Neural progenitor cell (in vitro differentiated cells): Measurements from ENCODE around the gene LRRC72. TPM values are rescaled to one million over a fixed set of nuclear protein-coding genes. Genes with fewer than 3 reads are reported as not detected.

Experiments used
- DNase-seq: peaks from one replicate; pipeline ENCODE4 v3.0.0-alpha.2; 2016; ENCODE audit warnings: low spot score
- H2AFZ ChIP-seq: fragments of 200-600 bp; sonication (generic); replicated peaks from 2 replicates; pipeline ENCODE4 v1.6.1; 2016; ENCODE audit warnings: antibody characterized with exemption
- H3F3A ChIP-seq: fragments of 200-600 bp; sonication (generic); 2 replicates; pipeline ENCODE4 v1.6.1; 2016; ENCODE audit warnings: antibody characterized with exemption, low read depth
- H3K27ac ChIP-seq: fragments of 200-600 bp; sonication (generic); 2 replicates; pipeline ENCODE4 v1.5.1; 2016; ENCODE audit warnings: mild to moderate bottlenecking
- H3K27me3 ChIP-seq: fragments of 200-600 bp; sonication (generic); 2 replicates; pipeline ENCODE4 v1.6.1; 2016; ENCODE audit warnings: mild to moderate bottlenecking, moderate library complexity
- H3K36me3 ChIP-seq: fragments of 200-600 bp; sonication (generic); 2 replicates; pipeline ENCODE4 v1.5.1; 2016
- H3K4me1 ChIP-seq: fragments of 200-600 bp; sonication (generic); 2 replicates; pipeline ENCODE4 v1.6.1; 2016; ENCODE audit warnings: mixed run types
- H3K4me2 ChIP-seq: fragments of 200-600 bp; sonication (generic); 2 replicates; pipeline ENCODE4 v1.6.1; 2016
- H3K4me3 ChIP-seq: fragments of 200-600 bp; sonication (generic); 2 replicates; pipeline ENCODE4 v1.5.1; 2016
- H3K79me2 ChIP-seq: fragments of 200-600 bp; sonication (generic); 2 replicates; pipeline ENCODE4 v1.6.1; 2016; ENCODE audit warnings: low read depth
- H3K9ac ChIP-seq: fragments of 200-600 bp; sonication (generic); 2 replicates; pipeline ENCODE4 v1.6.1; 2016
- H3K9me3 ChIP-seq: fragments of 200-600 bp; sonication (generic); 2 replicates; pipeline ENCODE4 v1.5.1; 2016; ENCODE audit warnings: low read depth
- H4K20me1 ChIP-seq: fragments of 200-600 bp; sonication (generic); 2 replicates; pipeline ENCODE4 v1.6.1; 2016; ENCODE audit warnings: low read depth
- H3K27ac Mint-ChIP-seq: 3 replicates; pipeline ENCODE4 v1.8.0; 2021; ENCODE audit warnings: mixed read lengths
- H3K27me3 Mint-ChIP-seq: 2 replicates; pipeline ENCODE4 v1.8.0; 2022; ENCODE audit warnings: low read depth, mild to moderate bottlenecking, inconsistent platforms, moderate library complexity, mixed read lengths; ENCODE audit not compliant: insufficient read depth
- H3K36me3 Mint-ChIP-seq: 3 replicates; pipeline ENCODE4 v1.8.0; 2021; ENCODE audit warnings: mixed read lengths
- H3K4me1 Mint-ChIP-seq: 3 replicates; pipeline ENCODE4 v1.8.0; 2021; ENCODE audit warnings: mixed read lengths
- H3K4me3 Mint-ChIP-seq: 3 replicates; pipeline ENCODE4 v1.8.0; 2021; ENCODE audit warnings: mild to moderate bottlenecking, moderate library complexity, mixed read lengths
- H3K9me3 Mint-ChIP-seq: 3 replicates; pipeline ENCODE4 v1.8.0; 2020; ENCODE audit warnings: mixed read lengths
- CTCF ChIP-seq: fragments of 200-600 bp; sonication (generic); IDR thresholded peaks from 2 replicates; pipeline ENCODE4 v1.5.1; 2017; ENCODE audit warnings: antibody characterized with exemption, mild to moderate bottlenecking
- EZH2 ChIP-seq: fragments of 200-600 bp; sonication (generic); IDR thresholded peaks from 2 replicates; pipeline ENCODE4 v1.6.1; 2017; ENCODE audit warnings: antibody characterized with exemption, mild to moderate bottlenecking, moderate library complexity
- EZH2phosphoT487 ChIP-seq: fragments of 200-600 bp; sonication (generic); IDR thresholded peaks from 2 replicates; pipeline ENCODE4 v1.6.1; 2017; ENCODE audit warnings: antibody characterized with exemption
- total RNA-seq: library from RNA; depleted of rRNA; stranded (reverse); fragments of >200 nt; gene quantifications from 2 replicates; pipeline ENCODE4 v1.2.3, GENCODE V29; 2015; ENCODE audit warnings: low replicate concordance

LRRC72 gene
- total RNA-seq, 1 donor from 2014 or later = not detected

DNA sequence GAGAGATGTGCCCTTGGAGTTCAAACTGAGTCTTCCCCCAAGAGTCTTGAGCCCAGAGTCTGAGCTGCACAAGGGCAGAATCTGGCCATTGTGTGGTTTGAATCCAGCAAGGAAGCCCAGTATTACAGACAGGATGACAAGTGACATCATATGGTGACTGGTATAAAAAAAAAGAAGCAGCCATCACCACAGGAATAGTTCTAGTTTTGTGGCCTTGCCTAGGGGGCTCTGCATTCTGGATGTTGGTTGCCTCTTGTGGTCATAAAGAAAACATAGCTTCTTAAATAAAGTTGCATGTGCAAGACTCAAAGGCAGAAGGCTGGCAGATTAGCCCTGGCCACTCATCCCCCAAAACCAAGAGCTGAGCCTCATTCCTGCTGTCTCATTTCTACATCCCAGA is 16.8 kb upstream of the LRRC72 start:
- H3K9ac ChIP-seq = no peak overlapping the region
- Mint-ChIP-seq H3K9me3 (no peaks in the 10 kb centered on the region), H3K27ac (no peak overlapping the region), H3K4me1 (no peaks in the 10 kb centered on the region), H3K27me3 (peaks cover 2% of the 10 kb centered on the region), H3K36me3 (no peaks in the 10 kb centered on the region), H3K4me3 (no peak overlapping the region)
- TF ChIP-seq EZH2 = no peak
- TF ChIP-seq EZH2phosphoT487 = no peak
- TF ChIP-seq CTCF = no peak
- H3K27me3 ChIP-seq = no peaks in the 10 kb centered on the region
- no peak overlapping the region for H3K4me3 ChIP-seq
- no peaks in the 10 kb centered on the region for H3F3A ChIP-seq
- H3K4me2 ChIP-seq = no peak overlapping the region
- H4K20me1 ChIP-seq = no peaks in the 10 kb centered on the region
- no peaks in the 10 kb centered on the region for H3K36me3 ChIP-seq
- no peaks in the 10 kb centered on the region for H3K79me2 ChIP-seq
- H3K9me3 ChIP-seq = no peaks in the 10 kb centered on the region
- DNase-seq = no peak
- H2AFZ ChIP-seq = no peak overlapping the region
- no peak overlapping the region for H3K27ac ChIP-seq
- H3K4me1 ChIP-seq = no peaks in the 10 kb centered on the region

DNA sequence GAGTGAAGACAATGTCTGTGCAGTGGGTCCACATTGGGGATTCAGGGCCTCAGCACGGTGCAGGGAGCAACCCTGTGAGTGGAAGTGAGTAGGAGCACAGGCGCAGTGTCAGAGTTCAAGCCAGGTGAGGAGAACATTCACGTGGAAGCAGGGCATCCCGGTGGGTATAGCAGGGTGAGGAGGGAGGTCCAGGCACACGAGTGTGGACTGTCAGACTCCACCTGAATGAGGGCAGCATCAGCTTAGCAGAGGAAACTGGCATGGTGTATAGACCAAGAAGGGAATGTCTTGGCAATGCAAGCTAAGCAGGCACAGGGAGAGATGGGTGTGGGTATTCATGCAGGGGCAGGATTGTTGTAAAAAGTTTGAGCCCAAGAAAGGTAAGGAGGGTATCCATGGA is 15.3 kb upstream of the LRRC72 start:
- H3K9me3 ChIP-seq = no peaks in the 10 kb centered on the region
- H3K36me3 ChIP-seq = no peaks in the 10 kb centered on the region
- no peak for TF ChIP-seq EZH2phosphoT487
- TF ChIP-seq CTCF = no peak
- TF ChIP-seq EZH2 = no peak
- no peaks in the 10 kb centered on the region for H3F3A ChIP-seq
- H4K20me1 ChIP-seq = no peaks in the 10 kb centered on the region
- Mint-ChIP-seq H3K9me3 (no peaks in the 10 kb centered on the region), H3K4me1 (no peaks in the 10 kb centered on the region), H3K27ac (peak overlapping the region; percentile 87), H3K27me3 (peaks cover 5% of the 10 kb centered on the region), H3K4me3 (no peak overlapping the region), H3K36me3 (no peaks in the 10 kb centered on the region)
- H3K4me1 ChIP-seq = no peaks in the 10 kb centered on the region
- H3K4me3 ChIP-seq = no peak overlapping the region
- DNase-seq = no peak
- H3K27me3 ChIP-seq = no peaks in the 10 kb centered on the region
- H3K9ac ChIP-seq = no peak overlapping the region
- no peaks in the 10 kb centered on the region for H3K79me2 ChIP-seq
- H3K27ac ChIP-seq = no peak overlapping the region
- no peak overlapping the region for H2AFZ ChIP-seq
- H3K4me2 ChIP-seq = no peak overlapping the region

DNA sequence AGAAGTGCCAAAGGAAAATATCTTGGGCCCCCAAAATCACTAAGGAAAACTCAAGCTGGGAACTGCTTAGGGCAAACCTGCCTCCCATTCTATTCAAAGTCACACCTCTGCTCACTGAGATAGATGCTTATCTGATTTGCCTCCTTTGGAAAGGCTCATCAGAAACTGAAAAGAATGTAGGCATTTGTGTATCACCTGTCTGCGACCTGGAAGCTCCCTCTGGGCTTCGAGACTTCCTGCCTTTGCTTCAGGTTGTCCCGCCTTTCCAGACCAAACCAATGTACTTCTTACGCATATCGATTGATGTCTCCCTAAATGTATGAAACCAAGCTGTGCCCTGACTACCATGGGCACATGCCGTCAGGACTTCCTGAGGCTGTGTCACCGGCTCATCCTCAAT is 14.5 kb upstream of the LRRC72 start:
- no peak overlapping the region for H3K4me2 ChIP-seq
- no peaks in the 10 kb centered on the region for H3F3A ChIP-seq
- no peaks in the 10 kb centered on the region for H4K20me1 ChIP-seq
- H3K27me3 ChIP-seq = no peaks in the 10 kb centered on the region
- TF ChIP-seq EZH2phosphoT487 = no peak
- no peak for TF ChIP-seq EZH2
- TF ChIP-seq CTCF = no peak
- no peak overlapping the region for H2AFZ ChIP-seq
- no peak overlapping the region for H3K4me3 ChIP-seq
- no peak overlapping the region for H3K9ac ChIP-seq
- Mint-ChIP-seq H3K4me3 (no peak overlapping the region), H3K9me3 (no peaks in the 10 kb centered on the region), H3K36me3 (no peaks in the 10 kb centered on the region), H3K27me3 (peaks cover 5% of the 10 kb centered on the region), H3K27ac (no peak overlapping the region), H3K4me1 (no peaks in the 10 kb centered on the region)
- H3K36me3 ChIP-seq = no peaks in the 10 kb centered on the region
- DNase-seq = no peak
- H3K9me3 ChIP-seq = no peaks in the 10 kb centered on the region
- no peak overlapping the region for H3K27ac ChIP-seq
- H3K79me2 ChIP-seq = no peaks in the 10 kb centered on the region
- H3K4me1 ChIP-seq = no peaks in the 10 kb centered on the region
